ENCODE data around the gene ALDH1A3. TPM values are rescaled to one million over a fixed set of nuclear protein-coding genes. Genes with fewer than 3 reads are reported as not detected.

ALDH1A3 gene
- total and polyA plus RNA-seq, 2 of the 4 experiments (the other 2 are of a cell fraction), result 3.1 to 5.0 TPM

DNA sequence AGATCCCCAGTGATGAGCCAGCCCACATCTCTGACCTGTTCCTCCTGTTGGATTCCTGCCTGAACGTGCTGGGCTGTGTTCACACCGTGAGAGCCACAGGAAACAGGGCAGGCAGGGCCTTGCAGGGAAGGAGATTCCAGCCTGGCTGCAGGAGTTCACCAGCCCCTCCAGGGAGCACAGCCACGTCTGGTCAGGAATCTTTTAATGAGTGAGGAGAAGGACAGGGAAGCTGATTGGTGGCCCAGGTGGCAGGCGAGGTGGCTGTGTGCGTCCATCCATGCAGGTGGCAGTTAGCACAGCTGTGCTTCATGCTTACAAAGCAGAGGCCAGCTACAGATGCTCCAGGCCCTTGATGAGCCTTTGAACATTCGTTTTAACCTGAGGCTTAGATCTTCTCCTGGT lies 50.0 kb downstream of the ALDH1A3 start:
- no TSS peak for BruUV-seq (replicated peaks)
- ATAC-seq (ENCODE audit: low read depth), result no peak
- DNase-seq, result no peak
- H2BK5ac ChIP-seq (ENCODE audit: low read depth, low read length, poor library complexity, severe bottlenecking), result no peak overlapping the region
- intact Hi-C loops (cut with micrococcal nuclease) (no loop called here), in situ Hi-C loops (cut with MboI; ENCODE audit: low sequenced_read_pairs) (no loop called here), dilution Hi-C loops (cut with HindIII; ENCODE audit: low sequenced_read_pairs, unreplicated experiment) (no loop called here)
- H4K5ac ChIP-seq (ENCODE audit: low read depth, low read length), result no peak overlapping the region
- POLR2A ChIA-PET (ENCODE audit: unreplicated experiment), result no interaction called here
- TF ChIP-seq SMC3 (IDR thresholded peaks at IDR 0.05; ENCODE audit: low read depth, low read length) (no peak), MAZ (IDR thresholded peaks at IDR 0.05; ENCODE audit: borderline replicate concordance, low read depth, low read length) (no peak), FOS (IDR thresholded peaks at IDR 0.05; ENCODE audit: low read depth, low read length) (no peak)
- TF ChIP-seq, protein P1, sequence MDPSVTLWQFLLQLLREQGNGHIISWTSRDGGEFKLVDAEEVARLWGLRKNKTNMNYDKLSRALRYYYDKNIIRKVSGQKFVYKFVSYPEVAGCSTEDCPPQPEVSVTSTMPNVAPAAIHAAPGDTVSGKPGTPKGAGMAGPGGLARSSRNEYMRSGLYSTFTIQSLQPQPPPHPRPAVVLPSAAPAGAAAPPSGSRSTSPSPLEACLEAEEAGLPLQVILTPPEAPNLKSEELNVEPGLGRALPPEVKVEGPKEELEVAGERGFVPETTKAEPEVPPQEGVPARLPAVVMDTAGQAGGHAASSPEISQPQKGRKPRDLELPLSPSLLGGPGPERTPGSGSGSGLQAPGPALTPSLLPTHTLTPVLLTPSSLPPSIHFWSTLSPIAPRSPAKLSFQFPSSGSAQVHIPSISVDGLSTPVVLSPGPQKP (IDR thresholded peaks at IDR 0.05; ENCODE audit: borderline replicate concordance, low read depth, low read length), result no peak
- no peaks in the 10 kb centered on the region; the same call in 1 of the 2 replicates for H3K9me1 ChIP-seq (ENCODE audit: insufficient read depth, low read length)
- no peak overlapping the region for H3K27ac ChIP-seq (ENCODE audit: insufficient read depth, low read length)
- no peak overlapping the region for H2AK9ac ChIP-seq (replicated peaks; ENCODE audit: low read depth, low read length, poor library complexity)
- no peaks in the 10 kb centered on the region for H3K79me1 ChIP-seq (ENCODE audit: low read depth in 1 of 2, low read length in 2 of 2)
- no peak overlapping the region for H3K18ac ChIP-seq (ENCODE audit: low read depth, low read length)
- no peak overlapping the region for H2BK20ac ChIP-seq (ENCODE audit: low read depth, low read length)
- H3K4ac ChIP-seq (ENCODE audit: low read depth, low read length), result no peak overlapping the region
- peaks cover 7% of the 10 kb centered on the region for H3K36me3 ChIP-seq (ENCODE audit: control insufficient read depth, insufficient read depth, low read length)
- CTCF ChIA-PET, result no interaction called here
- H3K4me3 ChIP-seq (ENCODE audit: insufficient read depth, low read depth, low read length), result no peak overlapping the region
- no peak overlapping the region for H4K8ac ChIP-seq (ENCODE audit: low read depth in 2 of 2, low read length in 2 of 2)
- H4K91ac ChIP-seq (ENCODE audit: insufficient read depth, low read depth, low read length), result no peak overlapping the region
- H3K27me3 ChIP-seq (ENCODE audit: control insufficient read depth, insufficient read depth, low read length), result no peaks in the 10 kb centered on the region
- no peaks in the 10 kb centered on the region for H4K20me1 ChIP-seq (ENCODE audit: insufficient read depth, low read length)
- 50% methylated on average over 2 of the region's 6 CpGs; no CpG with 5 or more reads in 1 of the 2 experiments for WGBS, 2 experiments (ENCODE audit: extremely low coverage in 2 of 2, insufficient read length in 1 of 2)
- no peaks in the 10 kb centered on the region for H3K9me3 ChIP-seq (ENCODE audit: control insufficient read depth, insufficient read depth, low read length)
- H2BK120ac ChIP-seq (ENCODE audit: low read depth, low read length), result no peak overlapping the region
- no peak overlapping the region for H2BK15ac ChIP-seq (ENCODE audit: low read depth, low read length)
- no peak overlapping the region for H3K4me2 ChIP-seq (ENCODE audit: low read depth, low read length)
- no peak overlapping the region for H2AK5ac ChIP-seq (ENCODE audit: low read depth, low read length)
- peaks cover 2% of the 10 kb centered on the region; the same call in 1 of the 2 replicates for H3K4me1 ChIP-seq (ENCODE audit: control insufficient read depth, insufficient read depth, low read length)
- H2AFZ ChIP-seq (replicated peaks; ENCODE audit: low read length, poor library complexity), result no peak overlapping the region
- no peak overlapping the region for H3K9ac ChIP-seq (ENCODE audit: low read depth, low read length)
- H3K56ac ChIP-seq (ENCODE audit: extremely low read depth, insufficient read depth, low read length), result no peak overlapping the region
- no peak overlapping the region for H3K14ac ChIP-seq (replicated peaks; ENCODE audit: low read depth, low read length)
- H3K23ac ChIP-seq (ENCODE audit: low read depth, low read length), result no peak overlapping the region

Data from IMR-90 (cell line).